Stimulated activated CD4-positive, alpha-beta T cell treated with anti-CD3 and anti-CD28 coated beads, Interleukin-1b, Interleukin-23, amount 100 ng/mL, for 48 hours (primary cell): Measurements from ENCODE around the gene INSIG2.
A peak's percentile ranks its signal among the peaks of the same experiment; 100 is the strongest.

Experiments
- DNase-seq: peaks from one replicate; pipeline ENCODE4 v3.0.0-alpha.2; 2020

INSIG2 gene

DNA sequence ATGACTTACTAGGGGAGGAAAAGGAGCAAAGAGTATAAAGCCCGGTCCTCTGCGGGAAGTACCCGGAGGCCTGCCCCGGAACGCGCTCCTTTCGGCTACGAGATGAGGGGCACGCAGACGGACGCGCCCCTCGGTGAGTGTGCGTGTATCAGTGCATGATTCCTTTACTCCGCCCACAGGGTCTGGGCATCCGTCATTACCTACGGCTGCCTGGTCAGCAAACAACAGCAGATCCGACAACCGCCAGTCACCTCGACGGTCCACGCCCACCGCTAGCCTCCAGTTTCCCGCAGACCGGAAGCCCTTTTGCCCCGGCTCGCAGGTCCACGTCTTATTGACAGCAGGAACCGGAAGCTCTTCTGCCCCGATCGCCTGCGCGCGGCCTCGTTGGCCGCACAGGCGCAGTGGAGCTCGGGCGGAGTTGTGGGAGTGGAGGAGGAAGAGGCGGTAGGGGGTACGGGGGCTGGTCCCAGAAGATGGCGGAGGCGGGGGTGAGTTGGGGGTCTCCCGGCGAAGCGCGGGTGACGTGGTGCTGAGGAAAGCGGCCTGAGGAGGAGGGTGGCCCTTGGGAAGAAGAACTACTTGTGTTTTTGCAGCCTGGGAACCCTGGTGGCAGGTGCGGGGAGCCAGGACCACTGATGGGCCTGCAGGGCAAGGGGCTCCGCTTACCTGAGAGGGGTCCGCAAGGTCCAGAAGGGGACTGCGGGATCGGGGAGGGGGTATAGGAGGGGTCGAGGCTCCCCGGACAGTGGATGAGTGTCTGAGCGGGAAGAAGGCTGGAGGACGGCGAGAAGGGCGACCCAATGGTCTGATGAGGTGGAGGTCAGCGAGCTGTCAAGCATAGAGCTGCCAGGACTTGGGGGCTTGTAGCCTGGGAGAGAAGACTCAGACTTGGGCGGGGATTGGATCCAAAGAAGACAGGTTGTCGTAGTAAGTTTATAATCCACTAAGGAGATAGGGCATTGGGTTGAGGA lies at the start of gene INSIG2:
INSIG2 (plus strand) TSS at position 421 of the 974 bp plus-strand sequence. CDS start 8,086 bp downstream, outside the sequence.
- DNase-seq: peak; percentile 94

DNA sequence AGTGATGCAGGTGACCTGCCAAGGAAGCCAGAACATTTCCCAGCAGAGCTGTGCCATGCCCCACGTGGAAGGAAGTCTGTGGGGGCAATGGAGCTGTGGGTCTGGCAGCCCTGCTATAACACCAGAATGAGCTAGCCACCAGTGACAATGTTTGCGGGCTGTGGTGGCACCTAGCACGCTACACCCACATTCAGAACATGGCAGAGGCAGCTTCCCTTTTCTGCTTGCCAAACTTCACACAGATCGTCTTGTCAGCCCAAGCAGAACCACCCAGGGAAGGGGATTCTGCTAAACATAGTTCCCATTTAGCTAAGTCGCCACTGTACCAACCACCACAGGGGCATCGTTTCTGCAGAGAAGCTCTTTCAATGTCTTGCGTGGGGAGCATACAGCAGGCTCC lies 47.4 kb upstream of the INSIG2 start:
- no peak for DNase-seq

DNA sequence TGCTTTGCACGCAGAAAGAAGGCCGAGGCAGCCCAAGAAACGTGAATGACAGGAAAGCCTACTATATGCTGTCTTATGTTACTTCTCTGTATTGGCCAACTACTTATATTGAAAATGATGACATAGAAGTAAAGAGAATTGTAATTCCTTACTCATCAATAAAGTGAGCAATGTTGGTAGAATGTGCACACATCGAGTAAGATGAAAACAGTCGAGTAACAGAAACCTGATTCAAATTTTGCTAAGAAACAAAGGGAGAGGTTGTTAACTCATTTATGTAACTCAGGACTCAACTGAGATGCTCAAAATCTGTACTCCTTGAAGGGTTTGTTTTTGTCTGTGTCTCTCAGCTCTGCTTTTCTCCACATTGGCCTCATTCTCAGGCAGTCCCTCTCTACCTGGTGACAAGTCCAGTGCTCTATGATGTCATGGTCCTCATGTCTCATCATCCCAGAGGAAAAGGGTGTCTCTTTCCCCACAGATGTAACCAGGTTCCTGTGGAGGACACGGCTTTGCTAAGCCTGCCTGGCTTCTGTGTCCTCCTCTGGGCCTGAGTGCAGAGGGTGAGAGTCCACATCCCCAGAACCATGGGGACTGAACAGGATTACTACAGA lies 44.1 kb upstream of the INSIG2 start:
- no peak for DNase-seq

DNA sequence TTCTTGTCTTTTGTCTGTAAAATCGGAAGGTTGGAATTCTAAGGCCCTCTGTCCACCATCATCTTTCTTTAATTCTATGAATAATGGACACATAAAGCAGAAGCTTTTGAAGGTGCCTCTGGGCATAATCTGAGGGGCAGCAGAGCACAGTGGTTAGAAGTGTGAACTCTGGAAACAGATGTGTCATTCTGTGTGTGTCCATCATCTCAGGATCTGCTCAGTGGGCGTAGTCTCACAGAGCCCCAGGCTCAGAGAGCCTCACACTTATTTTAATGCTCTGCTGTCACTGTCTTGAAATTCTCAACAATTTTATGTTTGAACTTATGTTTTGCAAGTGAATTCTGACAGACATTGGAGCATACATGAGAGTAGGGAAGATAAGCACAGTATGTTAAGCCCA lies 43.4 kb upstream of the INSIG2 start:
- DNase-seq: no peak

DNA sequence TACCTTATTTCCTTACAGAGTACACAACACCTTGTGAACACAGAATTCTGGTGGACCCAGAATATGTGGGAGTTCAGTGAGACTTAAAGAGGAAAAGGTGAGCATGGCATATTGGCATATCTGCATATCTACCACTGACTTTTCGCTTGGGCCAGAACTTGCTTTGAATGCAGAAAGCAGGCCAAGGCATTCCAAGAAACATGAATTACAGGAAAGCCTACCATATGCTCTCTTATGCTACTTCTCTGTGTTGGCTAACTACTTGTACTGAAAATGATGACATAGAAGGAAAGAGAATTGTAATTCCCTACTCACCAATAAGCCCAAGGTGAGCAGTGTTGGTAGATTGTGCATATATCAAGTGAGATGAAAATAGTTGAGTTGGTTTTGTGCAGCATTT lies 43.0 kb upstream of the INSIG2 start:
- DNase-seq: no peak

DNA sequence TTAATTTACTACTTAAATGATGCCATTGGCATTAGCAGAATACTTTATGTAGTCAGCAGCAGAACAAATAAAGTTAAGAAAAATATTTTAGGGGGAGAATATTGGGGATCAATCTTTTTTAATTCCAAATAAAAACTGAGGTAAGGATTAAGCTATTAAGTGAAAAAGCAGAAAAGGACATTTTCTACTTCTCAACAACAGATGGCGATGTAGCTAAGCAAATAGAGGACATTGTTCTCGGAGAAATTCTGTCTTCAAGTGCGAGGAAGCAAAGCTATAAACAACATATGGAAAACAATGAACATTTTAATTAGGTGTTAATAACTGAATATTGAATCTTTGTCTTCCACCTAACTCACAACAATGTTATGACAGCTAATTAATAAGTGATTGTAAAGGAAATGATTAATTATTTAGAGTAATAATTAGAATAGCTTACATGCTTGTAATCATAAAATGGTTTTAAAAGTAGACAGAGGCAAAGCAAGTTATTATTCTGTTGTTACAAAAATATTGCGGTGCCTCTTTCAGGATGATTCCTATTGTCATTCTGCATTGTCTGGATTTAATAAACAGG lies 41.5 kb upstream of the INSIG2 start:
- no peak for DNase-seq

DNA sequence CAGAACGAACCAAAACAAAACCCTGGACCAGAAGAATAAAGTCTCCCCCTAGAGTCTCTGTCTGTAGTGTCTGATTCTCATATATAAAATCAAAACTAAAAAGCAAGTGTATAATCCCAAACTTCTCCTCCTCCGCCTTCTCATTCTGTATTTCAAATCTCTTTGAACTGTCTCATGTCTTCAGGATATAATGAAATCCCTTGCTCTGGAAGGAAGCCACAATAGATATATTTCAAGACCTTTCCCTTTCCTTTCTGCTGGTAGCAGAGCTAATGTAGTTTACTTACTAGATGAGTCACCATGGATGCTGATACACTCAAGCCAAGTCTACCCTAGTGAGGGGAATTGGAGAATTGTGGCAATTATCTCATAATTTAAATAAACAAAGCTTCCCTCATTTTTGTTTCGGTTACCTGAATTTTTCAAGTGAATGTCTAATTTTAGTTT lies 40.9 kb upstream of the INSIG2 start:
- DNase-seq: no peak

DNA sequence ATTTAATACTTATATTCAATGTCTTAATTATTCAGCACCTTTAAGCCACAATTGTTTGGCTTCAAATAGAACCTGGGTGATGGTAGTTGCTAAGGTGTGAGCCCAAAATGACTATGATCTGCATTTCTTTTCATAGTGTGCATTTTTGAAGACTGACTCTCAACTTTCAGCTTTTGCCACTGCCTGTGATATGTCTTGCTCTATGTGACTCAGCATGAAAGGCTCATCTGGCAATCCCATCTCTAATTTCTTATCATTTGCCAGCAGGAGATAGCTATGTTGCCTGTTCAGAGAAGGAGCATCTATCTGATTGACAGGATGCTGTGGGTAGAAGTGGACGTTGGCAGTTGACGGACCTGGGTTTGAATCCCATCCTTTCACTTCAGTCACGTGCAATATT lies 39.9 kb upstream of the INSIG2 start:
- no peak for DNase-seq

DNA sequence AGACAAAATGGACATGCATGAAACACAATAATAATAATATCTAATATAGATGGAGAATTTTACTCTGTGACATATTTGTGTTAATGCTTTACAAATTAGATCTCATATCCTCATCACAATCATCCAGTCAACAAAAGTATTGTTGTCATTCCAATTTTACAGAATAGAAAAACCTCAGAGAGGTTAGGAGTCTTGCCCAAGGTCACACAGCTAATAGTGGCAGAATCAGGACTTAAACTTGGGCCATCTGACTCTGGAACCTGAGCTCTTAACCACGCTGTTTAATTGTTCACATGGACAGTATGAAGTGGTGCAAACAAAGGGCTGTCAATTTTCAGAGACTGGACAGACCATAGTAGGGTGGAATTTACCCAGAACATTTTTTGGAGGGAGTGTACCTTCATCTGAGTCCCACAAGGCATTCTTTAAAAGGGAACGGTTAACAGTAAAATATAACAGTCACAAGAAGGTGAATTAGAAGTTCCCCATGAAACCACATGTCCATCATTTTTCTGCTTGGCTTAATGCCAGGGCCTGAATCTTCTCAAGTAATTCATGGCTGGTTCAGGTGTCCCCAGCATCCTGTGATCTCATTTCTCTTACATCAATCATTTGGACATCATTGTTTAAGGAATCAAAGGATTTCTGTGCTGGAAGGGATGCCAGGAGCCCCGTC lies 39.0 kb upstream of the INSIG2 start:
- no peak for DNase-seq

DNA sequence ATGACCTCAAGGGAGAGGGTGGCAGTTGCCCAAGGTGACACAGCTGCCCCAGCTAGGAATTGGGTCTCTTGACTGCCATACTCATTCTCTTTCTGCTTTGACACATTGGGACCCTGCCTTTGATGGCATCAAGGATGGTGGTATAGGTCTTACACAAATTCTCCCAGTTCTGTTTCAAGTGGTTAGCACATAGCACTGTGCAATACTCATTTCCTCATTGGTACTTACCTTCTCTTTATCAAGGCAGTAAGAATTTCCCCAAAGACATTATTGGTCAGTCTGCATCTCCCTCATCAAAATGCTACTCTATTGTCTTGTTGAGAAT lies 38.5 kb upstream of the INSIG2 start:
- DNase-seq: no peak

DNA sequence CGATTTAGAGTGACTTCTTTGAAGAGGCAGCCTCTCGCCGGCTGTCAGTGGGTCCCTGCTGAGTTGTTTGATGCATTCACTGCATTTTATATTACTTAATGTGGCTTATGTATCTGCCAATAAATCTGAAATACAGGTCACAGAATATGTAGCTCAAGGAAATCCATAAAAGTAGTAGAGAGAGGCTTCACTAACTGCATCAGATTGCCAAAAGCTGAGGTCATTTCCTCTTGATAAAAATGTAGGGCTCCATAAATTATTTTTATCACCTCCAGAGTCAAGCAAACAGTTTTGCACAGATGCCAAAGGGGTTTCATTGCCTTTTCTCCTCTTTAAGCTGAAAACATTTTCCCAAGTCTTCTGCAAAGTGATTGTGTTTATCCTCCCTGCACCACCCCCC lies 37.9 kb upstream of the INSIG2 start:
- DNase-seq: no peak

DNA sequence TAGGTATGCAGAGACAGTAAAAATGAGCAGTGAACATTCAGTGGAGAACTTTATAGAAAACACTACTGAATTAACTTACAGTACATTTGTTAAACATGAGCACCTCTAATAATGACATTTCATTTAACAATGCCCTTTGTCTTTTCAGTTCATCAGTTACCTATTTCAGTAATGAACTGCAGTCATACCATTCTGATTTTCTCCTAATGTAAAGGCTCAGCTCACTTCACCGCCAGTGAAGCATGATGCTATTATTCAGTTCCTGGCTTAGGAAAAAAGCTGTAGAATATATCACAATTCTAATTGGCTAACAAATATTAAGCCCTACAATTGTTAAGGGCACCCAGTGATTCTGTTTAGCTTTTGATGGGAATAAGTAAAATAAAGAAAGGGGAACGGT lies 37.3 kb upstream of the INSIG2 start:
- no peak for DNase-seq

DNA sequence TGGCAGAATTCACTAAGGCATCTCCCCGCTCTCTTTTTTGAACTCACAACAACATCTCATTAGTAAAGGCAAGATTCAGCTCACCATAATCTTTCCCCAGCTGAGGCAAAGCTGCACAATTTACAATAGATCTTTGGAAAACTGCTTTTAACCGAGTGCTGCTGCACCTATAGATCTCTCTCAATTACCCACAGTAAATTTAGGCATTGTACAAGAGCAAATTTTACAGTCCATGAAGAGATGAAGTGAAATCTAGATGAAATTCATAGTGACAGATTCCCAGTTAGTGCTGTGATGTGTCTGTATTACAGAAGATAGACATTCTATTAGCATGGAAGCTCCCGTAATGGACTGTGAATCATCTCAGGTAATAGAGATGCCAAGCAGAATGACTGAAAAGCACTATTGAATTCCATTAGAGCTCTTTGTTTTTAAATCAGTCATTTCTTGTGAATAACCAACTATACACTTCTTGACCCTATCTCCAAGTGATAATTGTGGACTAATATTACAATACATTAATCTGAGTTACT lies 36.4 kb upstream of the INSIG2 start:
- no peak for DNase-seq

DNA sequence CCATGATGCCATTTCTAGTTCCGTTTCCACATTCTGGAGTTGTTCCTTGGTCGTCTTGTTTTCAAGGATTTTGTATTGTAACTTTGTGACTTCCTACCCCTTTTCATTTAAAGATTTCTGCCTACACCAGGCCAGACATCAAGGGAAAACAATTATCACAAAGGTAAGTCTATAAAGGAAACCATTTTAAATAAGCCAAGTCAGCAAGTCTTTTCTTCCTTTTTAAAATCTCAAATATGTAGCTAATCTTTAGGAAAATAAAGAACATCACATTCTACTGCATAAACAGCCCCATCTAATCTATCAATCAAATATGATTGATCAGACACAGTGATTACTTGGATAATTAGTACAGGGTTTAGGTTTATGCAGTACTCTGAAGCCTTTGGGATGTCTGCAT lies 35.8 kb upstream of the INSIG2 start:
- DNase-seq: no peak

DNA sequence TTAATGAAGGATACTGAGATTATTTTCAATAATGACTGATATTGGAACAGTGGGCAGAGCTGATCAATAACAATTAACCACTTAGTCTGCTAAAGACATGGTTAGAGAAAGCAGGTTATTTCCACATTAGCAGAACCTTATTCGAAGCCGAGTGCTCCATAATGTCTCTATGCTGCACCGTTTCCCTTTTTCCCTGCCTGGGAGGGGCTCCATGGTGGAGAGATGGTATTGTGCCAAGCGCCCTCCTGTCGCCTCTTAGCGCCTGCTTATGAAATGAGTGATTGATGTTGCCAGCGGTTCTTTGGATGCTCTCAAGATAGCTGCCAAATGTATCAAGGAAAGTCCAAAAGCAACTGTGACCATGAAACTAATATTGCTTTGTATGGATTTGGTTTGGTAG lies 34.6 kb upstream of the INSIG2 start:
- DNase-seq: no peak

DNA sequence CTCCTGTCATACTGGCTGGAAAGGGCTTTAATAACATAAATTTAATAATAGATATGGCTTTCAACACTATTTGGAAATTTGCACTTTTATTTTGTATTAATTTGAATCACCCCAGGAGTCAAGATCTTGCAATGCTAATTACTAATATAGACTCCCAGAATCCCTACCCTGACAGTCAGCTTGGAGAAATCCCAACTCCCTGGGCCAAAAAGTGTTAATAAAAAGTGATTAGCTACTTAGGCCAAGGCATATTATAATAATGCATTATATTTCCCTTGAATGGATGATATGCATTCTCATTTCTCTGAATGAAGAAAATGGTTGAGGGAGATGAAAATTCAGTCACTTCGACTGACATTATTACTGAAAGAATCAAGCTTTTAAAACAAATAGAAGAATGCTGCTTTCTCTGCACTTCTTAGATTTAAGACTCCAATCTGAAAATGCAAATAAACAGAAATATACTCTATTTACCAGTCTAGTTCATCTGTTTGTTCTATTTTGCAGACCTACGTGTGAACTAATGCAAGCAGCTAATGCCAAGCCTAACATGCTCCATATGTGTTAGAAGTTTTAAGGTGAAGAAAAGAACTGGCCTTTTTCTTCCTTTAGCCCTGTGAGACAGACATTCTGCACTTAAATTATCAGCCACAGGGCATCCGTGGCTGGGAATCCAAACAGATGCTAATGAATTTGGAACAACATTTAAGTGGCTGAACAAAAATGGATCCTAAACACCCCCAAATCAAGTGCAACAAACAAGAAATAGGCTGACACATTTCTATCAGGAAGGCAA lies 33.9 kb upstream of the INSIG2 start:
- DNase-seq: no peak

DNA sequence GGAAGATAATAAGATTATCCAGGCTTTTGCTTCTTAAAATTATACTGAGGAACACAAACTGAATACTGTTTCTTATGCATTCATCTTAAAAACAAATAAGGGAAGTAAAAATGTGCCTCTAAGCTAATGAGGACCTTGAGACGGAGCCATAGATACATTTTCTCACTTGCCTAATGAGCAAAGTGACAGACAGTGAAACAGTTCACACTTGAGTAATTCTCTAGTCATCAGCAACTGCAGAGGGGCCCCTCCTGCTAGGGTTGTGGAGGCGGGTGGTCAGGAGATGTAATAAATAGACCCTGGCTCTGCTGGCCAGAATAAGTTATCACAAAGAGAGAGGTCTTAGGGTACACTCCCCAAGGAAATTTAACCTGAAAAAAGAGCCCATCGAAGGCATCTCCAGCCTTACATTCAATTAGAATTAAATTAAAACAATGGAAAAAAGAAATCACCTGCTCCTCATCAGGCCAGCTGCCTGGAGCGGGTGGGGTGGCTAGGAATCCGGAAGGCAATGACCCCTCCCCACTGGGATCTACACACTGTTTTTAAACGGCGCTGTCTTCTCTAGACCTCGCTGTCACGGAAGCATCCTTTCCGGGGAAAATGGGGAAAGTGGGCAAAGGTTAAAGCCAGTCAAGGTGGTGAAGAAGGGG lies 32.6 kb upstream of the INSIG2 start:
- no peak for DNase-seq

DNA sequence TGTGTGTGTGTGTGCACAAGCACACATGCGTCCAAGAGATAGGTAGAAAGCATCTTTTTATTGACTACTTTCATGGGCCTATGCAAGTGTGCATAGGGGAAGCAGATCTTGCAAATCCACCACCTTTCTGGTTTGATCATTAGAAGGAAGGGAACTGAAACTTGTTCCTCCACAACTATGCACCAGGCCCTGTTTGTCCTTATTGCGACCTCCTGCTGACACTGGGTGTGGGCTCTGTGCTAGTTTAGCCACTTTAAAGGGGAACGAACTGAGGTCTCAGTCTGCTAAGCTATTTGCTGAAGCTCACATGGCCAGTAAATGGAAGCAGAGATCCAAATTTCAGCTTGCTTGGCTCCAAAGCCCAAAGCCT lies 32.1 kb upstream of the INSIG2 start:
- DNase-seq: no peak

DNA sequence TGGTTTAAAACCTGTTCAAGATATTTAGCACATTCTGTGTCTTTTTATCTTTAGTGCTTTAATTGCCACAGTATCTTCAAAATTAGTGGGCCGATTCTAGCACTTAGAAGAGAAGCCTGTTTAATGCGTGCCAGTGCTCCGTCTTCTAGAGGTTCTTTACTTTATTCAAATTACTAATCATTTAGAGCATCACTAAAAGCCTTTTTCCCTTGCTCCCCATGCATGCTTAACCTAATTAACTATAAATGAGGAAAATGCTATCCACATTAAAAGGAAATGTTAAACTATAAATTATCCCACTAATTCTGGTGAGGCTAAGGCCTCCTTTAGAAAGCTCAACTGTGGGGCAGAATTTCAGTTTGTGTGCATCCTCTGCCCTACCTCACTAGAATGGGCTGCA lies 31.5 kb upstream of the INSIG2 start:
- no peak for DNase-seq

DNA sequence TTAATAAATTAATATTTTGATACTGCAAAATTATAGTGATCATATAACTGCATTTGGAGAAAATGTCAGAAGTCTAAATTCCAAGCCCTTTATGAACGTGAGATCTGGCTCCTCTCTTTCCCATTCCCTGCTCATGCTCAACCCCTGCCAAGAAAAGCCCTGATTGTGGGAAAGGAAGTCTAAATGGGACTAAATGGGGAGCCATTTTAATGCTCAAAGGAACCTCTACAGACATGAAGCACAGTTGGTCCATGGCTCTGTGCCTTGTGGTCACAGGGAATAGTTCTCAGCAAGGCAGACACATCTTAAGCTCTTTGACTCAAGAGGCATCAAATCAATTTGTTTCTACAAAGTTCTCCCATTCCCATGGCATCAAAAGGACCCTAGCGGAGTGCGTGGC lies 29.3 kb upstream of the INSIG2 start:
- no peak for DNase-seq

DNA sequence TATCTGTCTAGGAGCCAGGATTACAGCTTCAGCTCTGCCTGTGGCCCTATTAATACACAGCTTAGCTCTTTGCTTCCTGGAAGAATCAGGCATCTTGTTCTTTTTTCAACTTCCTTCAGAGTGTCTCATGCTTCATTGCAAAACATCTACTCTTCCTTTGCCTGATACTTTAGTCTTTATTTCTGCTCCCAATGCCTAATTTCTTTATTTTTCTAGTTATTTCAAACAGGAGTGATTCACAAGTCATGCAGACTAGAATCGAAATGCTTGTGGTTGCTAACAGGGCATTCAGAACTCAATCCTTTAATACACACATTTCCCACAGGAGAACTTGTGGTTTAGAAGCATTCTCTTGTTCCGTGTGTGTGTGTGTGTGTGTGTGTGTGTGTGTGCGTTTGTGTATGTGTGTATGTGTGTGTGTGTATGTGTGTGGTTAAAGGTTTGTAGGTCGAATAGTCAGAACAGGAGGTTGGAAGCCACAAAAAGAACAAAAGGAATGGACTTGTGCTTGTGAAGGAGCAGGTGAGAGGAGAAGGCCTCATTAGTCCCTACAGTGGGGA lies 28.3 kb upstream of the INSIG2 start:
- no peak for DNase-seq
